Epithelial cell of esophagus (primary cell): ENCODE results near the gene NT5M.
"Not testable (repeated sequence)": the region's sequence is repeated elsewhere in the genome, so short reads cannot be mapped to it uniquely, and the experiment has no call there.

Source experiments
- DNase-seq: peaks from one replicate; pipeline ENCODE4 v3.0.0; 2010; ENCODE audit warnings: low read depth
- H3K4me3 ChIP-seq: 2 replicates; pipeline ENCODE4 v1.5.1; 2011; ENCODE audit warnings: mild to moderate bottlenecking, low read length, control low read depth
- TF ChIP-seq, protein P1 (sequence below): IDR thresholded peaks from 2 replicates; pipeline ENCODE4 v1.5.1; 2011; ENCODE audit warnings: low read depth, mild to moderate bottlenecking, low read length, control low read depth, inconsistent platforms; ENCODE audit not compliant: insufficient read depth; ENCODE audit errors: missing control alignments

The NT5M gene

DNA sequence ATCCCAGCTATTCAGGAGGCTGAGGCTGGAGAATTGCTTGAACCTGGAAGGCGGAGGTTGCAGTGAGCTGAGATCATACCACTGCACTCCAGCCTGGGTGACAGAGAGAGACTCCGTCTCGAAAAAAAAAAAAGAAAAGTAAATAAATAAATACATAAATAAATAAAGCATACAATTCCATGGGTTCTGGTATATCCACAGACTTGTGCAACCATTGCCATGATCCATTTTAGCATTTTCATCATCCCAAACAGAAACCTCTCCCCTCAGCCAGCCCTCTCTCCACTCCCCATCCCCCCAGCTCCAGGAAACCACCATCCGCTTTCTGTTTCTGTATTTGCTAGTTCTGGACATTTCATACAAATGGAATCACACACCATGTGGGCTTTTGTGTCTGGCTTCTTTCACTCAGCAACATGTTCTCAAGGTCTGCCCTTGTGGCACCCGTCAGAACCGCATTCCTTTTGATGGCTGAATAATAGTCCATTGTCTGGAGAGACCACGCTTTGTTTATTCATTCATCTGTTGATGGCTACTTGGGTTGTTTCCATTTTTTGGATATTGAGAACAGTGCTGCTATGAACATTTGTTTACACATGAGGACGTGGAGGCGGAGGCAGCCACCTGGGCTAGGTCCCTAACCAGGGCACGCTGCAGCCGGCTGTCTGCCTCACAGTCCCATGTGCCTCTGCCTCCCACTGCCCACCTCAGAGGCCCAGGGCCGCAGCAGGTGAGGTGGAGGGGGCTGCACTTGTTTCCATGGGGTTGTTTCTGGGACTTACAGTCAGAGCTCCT is 76.2 kb downstream of the NT5M start:
- H3K4me3 ChIP-seq = no peak overlapping the region
- no peak for DNase-seq
- TF ChIP-seq, protein P1, sequence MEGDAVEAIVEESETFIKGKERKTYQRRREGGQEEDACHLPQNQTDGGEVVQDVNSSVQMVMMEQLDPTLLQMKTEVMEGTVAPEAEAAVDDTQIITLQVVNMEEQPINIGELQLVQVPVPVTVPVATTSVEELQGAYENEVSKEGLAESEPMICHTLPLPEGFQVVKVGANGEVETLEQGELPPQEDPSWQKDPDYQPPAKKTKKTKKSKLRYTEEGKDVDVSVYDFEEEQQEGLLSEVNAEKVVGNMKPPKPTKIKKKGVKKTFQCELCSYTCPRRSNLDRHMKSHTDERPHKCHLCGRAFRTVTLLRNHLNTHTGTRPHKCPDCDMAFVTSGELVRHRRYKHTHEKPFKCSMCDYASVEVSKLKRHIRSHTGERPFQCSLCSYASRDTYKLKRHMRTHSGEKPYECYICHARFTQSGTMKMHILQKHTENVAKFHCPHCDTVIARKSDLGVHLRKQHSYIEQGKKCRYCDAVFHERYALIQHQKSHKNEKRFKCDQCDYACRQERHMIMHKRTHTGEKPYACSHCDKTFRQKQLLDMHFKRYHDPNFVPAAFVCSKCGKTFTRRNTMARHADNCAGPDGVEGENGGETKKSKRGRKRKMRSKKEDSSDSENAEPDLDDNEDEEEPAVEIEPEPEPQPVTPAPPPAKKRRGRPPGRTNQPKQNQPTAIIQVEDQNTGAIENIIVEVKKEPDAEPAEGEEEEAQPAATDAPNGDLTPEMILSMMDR = no peak

- DNase-seq = no peak
- TF ChIP-seq, protein P1 = no peak
- no peak overlapping the region for H3K4me3 ChIP-seq
Measured at GRCh38 chr17:17380145-17380925, 77.2 kb downstream of the NT5M start.

GRCh38 chr17:17381446-17382064 is 78.4 kb downstream of the NT5M start:
- no peak overlapping the region for H3K4me3 ChIP-seq

DNA sequence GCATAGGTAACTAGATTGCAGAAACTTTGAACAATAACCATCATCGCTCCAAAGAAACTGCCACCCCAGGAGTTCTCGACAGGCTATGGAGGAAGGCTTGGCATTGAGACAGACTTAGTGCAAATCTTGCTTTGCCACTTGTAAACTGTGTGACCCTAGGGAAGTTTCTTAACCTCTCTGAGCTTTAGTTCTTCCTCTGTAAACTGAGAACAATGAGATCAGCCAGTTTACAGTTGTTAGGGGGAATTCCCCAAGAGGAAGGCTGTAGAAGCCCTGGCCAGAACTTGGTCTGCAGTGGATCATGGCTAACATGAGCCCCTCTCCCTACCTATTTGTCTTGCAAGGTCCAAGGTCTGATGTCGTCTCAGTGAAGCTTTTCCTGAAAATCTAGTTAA is 78.9 kb downstream of the NT5M start:
- no peak overlapping the region for H3K4me3 ChIP-seq
- TF ChIP-seq, protein P1 = no peak
- DNase-seq = no peak

More at GRCh38 chr17:17381446-17382064, 78.4 kb downstream of the NT5M start:
- DNase-seq = no peak
- TF ChIP-seq, protein P1 = no peak

GRCh38 chr17:17382971-17383370 is 79.8 kb downstream of the NT5M start:
- no peak for DNase-seq
- H3K4me3 ChIP-seq = no peak overlapping the region
- TF ChIP-seq, protein P1 = no peak

GRCh38 chr17:17383431-17384290 is 80.5 kb downstream of the NT5M start:
- H3K4me3 ChIP-seq, DNase-seq: not testable (repeated sequence)
